OCI-LY3 (cell line): Measurements from ENCODE around the gene C1QTNF9.
"Not testable (repeated sequence)": the region's sequence is repeated elsewhere in the genome, so short reads cannot be mapped to it uniquely, and the experiment has no call there.

Experiments used
- H2AFZ ChIP-seq: fragments of 200-600, 300-600 bp; shearing (Covaris generic); 2 replicates; pipeline ENCODE4 v1.6.0; 2014; ENCODE audit warnings: antibody characterized with exemption, low read depth, low read length
- H3K27ac ChIP-seq: fragments of 200-600, 300-600 bp; sonication (generic); 2 replicates; pipeline ENCODE4 v1.5.1; 2014; ENCODE audit warnings: mild to moderate bottlenecking, low read length, moderate library complexity, mixed read lengths
- H3K27me3 ChIP-seq: fragments of 200-600, 300-600 bp; sonication (generic); 2 replicates; pipeline ENCODE4 v1.6.1; 2014; ENCODE audit warnings: low read depth, low read length, mixed read lengths
- H3K36me3 ChIP-seq: fragments of 200-600, 300-600 bp; sonication (generic); replicated peaks from 2 replicates; pipeline ENCODE3; 2014; ENCODE audit warnings: low read depth, low read length, mixed read lengths
- H3K4me1 ChIP-seq: fragments of 300-600, 200-600 bp; sonication (generic); 2 replicates; pipeline ENCODE4 v1.6.1; 2014; ENCODE audit warnings: low read length, mixed read lengths
- H3K4me2 ChIP-seq: fragments of 200-600, 300-600 bp; sonication (generic); 2 replicates; pipeline ENCODE4 v1.6.1; 2014; ENCODE audit warnings: low read length, mixed read lengths
- H3K4me3 ChIP-seq: fragments of 300-600, 200-600 bp; sonication (generic); 2 replicates; pipeline ENCODE4 v1.5.1; 2014; ENCODE audit warnings: antibody characterized with exemption, mild to moderate bottlenecking, low read length, moderate library complexity
- H3K79me2 ChIP-seq: fragments of 300-600, 200-600 bp; shearing (Covaris generic); 2 replicates; pipeline ENCODE4 v1.6.1; 2014; ENCODE audit warnings: mild to moderate bottlenecking, low read length, mixed read lengths
- H3K9ac ChIP-seq: fragments of 300-600, 200-600 bp; shearing (Covaris generic); 2 replicates; pipeline ENCODE4 v1.6.0; 2014; ENCODE audit warnings: mild to moderate bottlenecking, low read length, moderate library complexity
- H3K9me3 ChIP-seq: fragments of 200-600, 300-600 bp; shearing (Covaris generic); 2 replicates; pipeline ENCODE4 v1.6.1; 2014; ENCODE audit warnings: low read length, mixed read lengths; ENCODE audit not compliant: insufficient read depth
- H4K20me1 ChIP-seq: fragments of 200-600, 300-600 bp; sonication (generic); 2 replicates; pipeline ENCODE4 v1.6.1; 2016; ENCODE audit warnings: low read length, mixed read lengths; ENCODE audit not compliant: insufficient read depth
- EZH2phosphoT487 ChIP-seq: fragments of 200-600 bp; shearing (Covaris generic); IDR thresholded peaks from 2 replicates; pipeline ENCODE4 v1.6.1; 2018; ENCODE audit warnings: antibody characterized with exemption, mixed run types, low read depth
- TF ChIP-seq, protein P1 (sequence below): fragments of 200-600, 300-600 bp; sonication (generic); IDR thresholded peaks from 2 replicates; pipeline ENCODE4 v1.5.1; 2014; ENCODE audit warnings: antibody characterized with exemption, low read length, low read depth

Gene C1QTNF9

GRCh38 chr13:24355103-24355502 is 45.7 kb downstream of the C1QTNF9 start:
- Histone ChIP-seq H3K9ac (no peak overlapping the region), H3K27ac (no peak overlapping the region), H2AFZ (no peak overlapping the region), H3K4me2 (no peak overlapping the region), H3K4me3 (no peak overlapping the region), H3K4me1 (no peaks in the 10 kb centered on the region), H3K9me3 (no peaks in the 10 kb centered on the region), H3K27me3 (no peaks in the 10 kb centered on the region), H3K79me2 (no peaks in the 10 kb centered on the region), H3K36me3 (no peaks in the 10 kb centered on the region), H4K20me1 (no peaks in the 10 kb centered on the region)
- no peak for TF ChIP-seq EZH2phosphoT487
- TF ChIP-seq, protein P1, sequence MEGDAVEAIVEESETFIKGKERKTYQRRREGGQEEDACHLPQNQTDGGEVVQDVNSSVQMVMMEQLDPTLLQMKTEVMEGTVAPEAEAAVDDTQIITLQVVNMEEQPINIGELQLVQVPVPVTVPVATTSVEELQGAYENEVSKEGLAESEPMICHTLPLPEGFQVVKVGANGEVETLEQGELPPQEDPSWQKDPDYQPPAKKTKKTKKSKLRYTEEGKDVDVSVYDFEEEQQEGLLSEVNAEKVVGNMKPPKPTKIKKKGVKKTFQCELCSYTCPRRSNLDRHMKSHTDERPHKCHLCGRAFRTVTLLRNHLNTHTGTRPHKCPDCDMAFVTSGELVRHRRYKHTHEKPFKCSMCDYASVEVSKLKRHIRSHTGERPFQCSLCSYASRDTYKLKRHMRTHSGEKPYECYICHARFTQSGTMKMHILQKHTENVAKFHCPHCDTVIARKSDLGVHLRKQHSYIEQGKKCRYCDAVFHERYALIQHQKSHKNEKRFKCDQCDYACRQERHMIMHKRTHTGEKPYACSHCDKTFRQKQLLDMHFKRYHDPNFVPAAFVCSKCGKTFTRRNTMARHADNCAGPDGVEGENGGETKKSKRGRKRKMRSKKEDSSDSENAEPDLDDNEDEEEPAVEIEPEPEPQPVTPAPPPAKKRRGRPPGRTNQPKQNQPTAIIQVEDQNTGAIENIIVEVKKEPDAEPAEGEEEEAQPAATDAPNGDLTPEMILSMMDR: no peak

DNA sequence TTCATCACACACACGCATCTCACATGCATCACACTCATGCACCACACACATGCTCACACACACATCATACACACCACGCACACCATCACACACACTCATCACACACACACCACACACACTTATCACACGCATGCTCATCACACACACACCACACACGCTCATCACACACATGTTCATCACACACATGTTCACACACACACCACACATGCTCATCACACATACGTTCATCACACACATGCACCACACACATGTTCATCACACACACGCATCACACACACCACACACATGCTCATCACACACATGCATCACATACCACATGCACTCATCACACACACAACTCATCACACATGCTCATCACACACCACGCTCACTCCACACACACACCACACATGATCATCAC is 46.9 kb downstream of the C1QTNF9 start:
- H3K9me3 ChIP-seq: no peaks in the 10 kb centered on the region
- no peak overlapping the region for H3K9ac ChIP-seq
- H2AFZ ChIP-seq: no peak overlapping the region
- no peaks in the 10 kb centered on the region for H3K4me1 ChIP-seq
- H3K36me3 ChIP-seq: no peaks in the 10 kb centered on the region
- H3K79me2 ChIP-seq: no peaks in the 10 kb centered on the region
- H3K4me3 ChIP-seq: no peak overlapping the region
- no peak overlapping the region for H3K4me2 ChIP-seq
- no peak overlapping the region for H3K27ac ChIP-seq
- no peaks in the 10 kb centered on the region for H3K27me3 ChIP-seq
- H4K20me1 ChIP-seq: no peaks in the 10 kb centered on the region
- TF ChIP-seq EZH2phosphoT487: no peak
- TF ChIP-seq, protein P1: no peak

GRCh38 chr13:24356837-24357236 is 47.5 kb downstream of the C1QTNF9 start:
- H3K4me2 ChIP-seq: no peak overlapping the region
- no peak overlapping the region for H3K27ac ChIP-seq
- H3K4me3 ChIP-seq: no peak overlapping the region
- H3K79me2 ChIP-seq: no peaks in the 10 kb centered on the region
- TF ChIP-seq EZH2phosphoT487: no peak
- TF ChIP-seq, protein P1: no peak
- no peaks in the 10 kb centered on the region for H3K4me1 ChIP-seq
- H2AFZ ChIP-seq: no peak overlapping the region
- H3K9ac ChIP-seq: no peak overlapping the region
- no peaks in the 10 kb centered on the region for H3K36me3 ChIP-seq
- no peaks in the 10 kb centered on the region for H3K9me3 ChIP-seq
- H4K20me1 ChIP-seq: no peaks in the 10 kb centered on the region
- no peaks in the 10 kb centered on the region for H3K27me3 ChIP-seq

DNA sequence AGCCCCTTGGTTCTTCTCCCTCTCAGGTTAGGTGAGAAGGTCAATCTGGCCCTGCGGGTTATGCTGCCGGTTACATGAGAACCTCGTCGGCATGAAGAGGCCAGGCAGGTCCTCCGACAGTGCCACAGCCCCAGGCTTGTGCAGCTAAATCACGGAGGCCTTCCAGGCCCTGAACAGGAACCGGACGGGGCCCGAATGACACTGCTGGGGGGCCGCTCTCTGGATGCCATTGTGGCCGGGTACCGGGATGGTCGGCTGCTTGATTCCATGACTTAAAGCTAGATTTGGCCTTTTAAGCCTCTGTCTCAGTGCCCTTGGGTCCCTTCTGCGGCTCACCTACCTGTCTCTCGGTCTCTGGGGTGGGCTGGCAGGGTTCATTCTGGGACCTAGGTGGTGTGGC is 48.4 kb downstream of the C1QTNF9 start:
- no peaks in the 10 kb centered on the region for H3K4me1 ChIP-seq
- TF ChIP-seq, protein P1: no peak
- TF ChIP-seq EZH2phosphoT487: no peak
- no peak overlapping the region for H3K4me3 ChIP-seq
- no peak overlapping the region for H3K9ac ChIP-seq
- no peaks in the 10 kb centered on the region for H3K9me3 ChIP-seq
- no peak overlapping the region for H3K27ac ChIP-seq
- no peaks in the 10 kb centered on the region for H3K79me2 ChIP-seq
- H2AFZ ChIP-seq: no peak overlapping the region
- H4K20me1 ChIP-seq: no peaks in the 10 kb centered on the region
- H3K4me2 ChIP-seq: no peak overlapping the region
- H3K27me3 ChIP-seq: no peaks in the 10 kb centered on the region
- H3K36me3 ChIP-seq: no peaks in the 10 kb centered on the region

DNA sequence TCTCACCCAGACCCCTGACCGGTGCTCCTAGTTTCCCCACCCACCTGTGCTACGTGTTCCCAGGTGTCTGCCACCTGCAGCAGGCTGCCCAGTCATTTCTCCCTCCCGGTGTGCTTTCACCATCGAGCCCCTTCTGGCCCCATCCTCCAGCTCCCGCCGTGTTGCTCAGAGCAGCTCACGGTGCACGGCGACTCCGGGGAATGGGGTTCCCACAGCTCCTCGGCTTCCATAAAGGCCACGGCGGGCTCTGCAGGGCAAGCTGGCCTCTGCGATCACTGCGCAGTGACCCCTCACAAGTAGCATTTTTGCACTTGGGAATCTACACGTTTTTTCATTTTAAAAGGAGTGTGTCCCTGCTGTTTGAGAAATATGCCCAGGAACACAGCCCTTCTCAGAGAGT is 49.5 kb downstream of the C1QTNF9 start:
- H3K36me3 ChIP-seq, H2AFZ ChIP-seq, H3K4me2 ChIP-seq, H4K20me1 ChIP-seq, H3K27me3 ChIP-seq, H3K79me2 ChIP-seq, H3K4me3 ChIP-seq, H3K27ac ChIP-seq, H3K4me1 ChIP-seq, H3K9me3 ChIP-seq, H3K9ac ChIP-seq: not testable (repeated sequence)

GRCh38 chr13:24359252-24359651 is 49.9 kb downstream of the C1QTNF9 start:
- H3K27ac ChIP-seq, H3K4me3 ChIP-seq, H3K27me3 ChIP-seq, H4K20me1 ChIP-seq, H3K79me2 ChIP-seq, H3K4me1 ChIP-seq, H2AFZ ChIP-seq, H3K36me3 ChIP-seq, H3K9me3 ChIP-seq, H3K9ac ChIP-seq, H3K4me2 ChIP-seq: not testable (repeated sequence)
